GM21825 (cell line): ENCODE data around the gene NECTIN1.

Experiments
- ATAC-seq: cut with Tn5 transposase; IDR thresholded peaks from one replicate; pipeline ENCODE4 v1.9.1; 2021; ENCODE audit warnings: mild to moderate bottlenecking, moderate library complexity; ENCODE audit not compliant: unreplicated experiment

The NECTIN1 gene

GRCh38 chr11:119728651-119729580 is at the start of gene NECTIN1:
Gene NECTIN1 (minus strand): TSS chr11:119729200. CDS start chr11:119728553, 647 bp downstream.
- ATAC-seq: peak; percentile 67

- no peak for ATAC-seq
These were observed 49.6 kb upstream of the NECTIN1 start for GRCh38 chr11:119778391-119779194.

- no peak for ATAC-seq
These were observed 48.9 kb upstream of the NECTIN1 start for GRCh38 chr11:119777940-119778339.

- ATAC-seq: no peak
These were observed 47.7 kb upstream of the NECTIN1 start for GRCh38 chr11:119776651-119777050.

- ATAC-seq: no peak
These were observed 47.1 kb upstream of the NECTIN1 start for GRCh38 chr11:119776031-119776636.

- ATAC-seq: no peak
These were observed 45.3 kb upstream of the NECTIN1 start for GRCh38 chr11:119774172-119774763.

GRCh38 chr11:119772641-119773415 is 43.8 kb upstream of the NECTIN1 start:
- ATAC-seq: no peak

GRCh38 chr11:119772076-119772475 is 43.1 kb upstream of the NECTIN1 start:
- no peak for ATAC-seq

- no peak for ATAC-seq
These were observed 42.3 kb upstream of the NECTIN1 start for GRCh38 chr11:119771172-119771770.

- no peak for ATAC-seq
These were observed 36.6 kb upstream of the NECTIN1 start for GRCh38 chr11:119765628-119766027.

GRCh38 chr11:119764108-119764868 is 35.3 kb upstream of the NECTIN1 start:
- ATAC-seq: no peak

- no peak for ATAC-seq
These were observed 34.2 kb upstream of the NECTIN1 start for GRCh38 chr11:119763071-119763728.

GRCh38 chr11:119759747-119760412 is 30.9 kb upstream of the NECTIN1 start:
- ATAC-seq: no peak

- no peak for ATAC-seq
These were observed 30.3 kb upstream of the NECTIN1 start for GRCh38 chr11:119759324-119759723.

- no peak for ATAC-seq
These were observed 29.3 kb upstream of the NECTIN1 start for GRCh38 chr11:119758291-119758690.

GRCh38 chr11:119757378-119757777 is 28.4 kb upstream of the NECTIN1 start:
- ATAC-seq: no peak

GRCh38 chr11:119756169-119756865 is 27.3 kb upstream of the NECTIN1 start:
- ATAC-seq: no peak
